HG03175 (cell line): ENCODE measurements around the gene RPL12.
A peak's percentile ranks its signal among the peaks of the same experiment; 100 is the strongest.
"Not testable (repeated sequence)": the region's sequence is repeated elsewhere in the genome, so short reads cannot be mapped to it uniquely, and the experiment has no call there.

ENCODE experiments used
- ATAC-seq: cut with Tn5 transposase; IDR thresholded peaks from one replicate; pipeline ENCODE4 v1.9.1; 2021; ENCODE audit warnings: mild to moderate bottlenecking, moderate library complexity; ENCODE audit not compliant: unreplicated experiment

RPL12 gene

DNA sequence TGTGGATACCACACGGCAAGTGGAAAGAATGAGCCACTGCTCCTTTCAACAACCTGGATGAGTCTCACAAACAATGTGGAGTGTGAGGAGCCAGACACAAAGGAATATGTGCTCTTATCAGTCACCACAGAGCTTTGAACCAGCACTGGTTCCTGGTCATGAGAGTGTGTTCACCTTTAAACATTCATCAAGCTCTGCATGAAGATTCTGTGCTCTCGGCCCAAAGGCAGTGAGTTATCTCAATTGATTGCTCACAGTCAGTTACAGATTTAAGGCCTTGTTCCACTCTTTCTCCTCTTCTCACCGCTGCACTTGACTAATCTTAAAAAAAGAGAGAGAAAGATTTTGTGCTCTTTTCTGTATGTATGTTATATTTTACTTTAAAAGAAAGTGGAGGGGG is 19.5 kb upstream of the RPL12 start:
- no peak for ATAC-seq

DNA sequence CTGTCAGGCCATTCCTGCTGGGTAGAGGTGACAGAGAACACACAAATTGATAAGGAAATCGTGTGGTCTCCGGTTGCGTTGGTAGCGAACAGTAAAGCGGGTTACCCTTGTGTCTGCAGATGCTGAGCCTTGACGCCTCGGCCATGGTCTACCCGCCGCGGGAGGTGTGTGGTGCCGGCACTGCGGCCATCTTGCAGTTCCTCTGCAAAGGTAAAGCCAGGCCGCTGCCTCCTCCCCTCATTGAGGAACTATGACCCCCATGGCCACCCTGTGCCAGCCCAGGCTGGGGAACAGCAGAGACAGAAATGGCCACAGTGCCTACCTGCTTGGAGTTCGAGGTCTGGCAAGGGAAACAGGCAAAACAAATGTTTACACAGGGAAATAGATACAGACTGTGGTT is 16.4 kb upstream of the RPL12 start:
- ATAC-seq, result no peak

DNA sequence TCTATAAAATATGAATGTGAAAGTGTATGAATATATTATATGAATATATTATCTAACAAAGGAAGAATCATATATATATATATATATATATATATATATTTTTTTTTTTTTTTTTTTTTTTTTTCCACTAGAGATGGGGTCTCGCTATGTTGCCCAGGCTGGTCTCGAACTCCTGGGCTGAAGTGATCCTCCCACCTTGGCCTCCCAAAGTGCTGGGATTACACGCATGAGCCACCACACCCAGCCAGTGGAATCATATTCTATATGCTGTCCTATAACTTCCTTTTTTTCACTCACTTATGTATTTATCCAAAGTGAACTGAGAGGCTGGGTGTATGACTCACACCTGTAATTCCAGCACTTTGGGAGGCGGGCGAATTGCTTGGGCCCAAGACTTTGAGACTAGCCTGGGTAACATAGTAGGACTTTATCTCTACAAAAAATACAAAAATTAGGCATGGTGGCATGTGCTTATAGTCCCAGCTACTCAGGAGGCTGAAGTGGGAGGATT is 15.3 kb upstream of the RPL12 start:
- not testable (repeated sequence) for ATAC-seq

DNA sequence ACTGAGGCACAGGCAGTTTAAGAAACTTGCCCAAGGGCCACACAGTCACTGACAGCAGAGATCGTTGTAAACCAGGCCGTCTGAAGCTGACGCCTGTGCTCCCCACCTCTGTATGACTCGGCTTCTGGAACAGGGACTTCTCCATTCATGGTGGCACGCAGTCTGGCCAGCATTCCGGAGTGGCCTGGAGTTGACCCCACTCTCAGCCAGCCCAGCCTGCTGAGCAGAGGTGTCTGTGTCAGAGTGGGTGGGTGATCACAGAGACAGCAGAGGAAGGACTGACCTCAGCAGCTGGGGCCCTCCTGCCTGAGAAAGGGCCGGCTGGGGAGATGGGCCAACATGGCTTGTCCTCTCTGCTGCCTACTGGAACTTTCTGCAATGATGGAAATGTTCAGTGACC is 12.7 kb upstream of the RPL12 start:
- no peak for ATAC-seq

DNA sequence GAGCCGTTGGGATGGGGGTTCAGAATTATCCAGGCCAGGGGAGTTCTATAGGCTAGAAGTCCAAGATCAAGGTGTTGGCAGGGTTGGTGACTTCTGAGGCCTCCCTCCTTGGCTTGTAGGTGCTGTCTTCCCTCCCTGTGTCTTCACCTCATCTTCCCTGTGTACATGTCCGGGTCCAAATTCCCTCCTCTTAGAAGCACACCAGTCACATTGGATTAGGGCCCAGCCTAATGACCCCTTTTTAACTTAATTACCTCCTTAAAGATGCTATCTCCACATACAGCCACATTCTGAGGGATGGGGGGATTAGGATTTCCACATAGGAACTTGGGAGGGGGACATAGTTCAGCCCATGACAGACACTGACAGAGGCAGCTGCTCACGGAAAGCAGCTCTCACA is 12.2 kb upstream of the RPL12 start:
- ATAC-seq, result no peak

DNA sequence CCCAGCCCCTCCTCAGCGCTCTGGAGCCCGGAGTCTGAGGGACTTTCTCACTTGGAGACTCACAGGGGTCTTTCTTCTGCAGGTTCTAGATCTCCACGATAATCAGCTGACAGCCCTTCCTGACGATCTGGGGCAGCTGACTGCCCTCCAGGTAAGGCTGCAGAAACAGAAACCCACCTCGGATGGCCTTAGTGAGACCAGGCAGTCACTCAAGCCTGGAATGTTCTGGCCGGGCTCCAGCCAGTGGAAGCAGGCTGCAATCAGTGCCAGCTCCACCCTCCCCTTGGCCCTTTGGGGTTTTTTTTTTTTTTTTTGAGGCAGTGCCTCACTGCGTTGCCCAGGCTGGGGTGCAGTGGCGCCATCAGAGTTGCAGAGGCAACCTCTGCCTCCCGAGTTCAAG is 7.7 kb upstream of the RPL12 start:
- ATAC-seq, result no peak

DNA sequence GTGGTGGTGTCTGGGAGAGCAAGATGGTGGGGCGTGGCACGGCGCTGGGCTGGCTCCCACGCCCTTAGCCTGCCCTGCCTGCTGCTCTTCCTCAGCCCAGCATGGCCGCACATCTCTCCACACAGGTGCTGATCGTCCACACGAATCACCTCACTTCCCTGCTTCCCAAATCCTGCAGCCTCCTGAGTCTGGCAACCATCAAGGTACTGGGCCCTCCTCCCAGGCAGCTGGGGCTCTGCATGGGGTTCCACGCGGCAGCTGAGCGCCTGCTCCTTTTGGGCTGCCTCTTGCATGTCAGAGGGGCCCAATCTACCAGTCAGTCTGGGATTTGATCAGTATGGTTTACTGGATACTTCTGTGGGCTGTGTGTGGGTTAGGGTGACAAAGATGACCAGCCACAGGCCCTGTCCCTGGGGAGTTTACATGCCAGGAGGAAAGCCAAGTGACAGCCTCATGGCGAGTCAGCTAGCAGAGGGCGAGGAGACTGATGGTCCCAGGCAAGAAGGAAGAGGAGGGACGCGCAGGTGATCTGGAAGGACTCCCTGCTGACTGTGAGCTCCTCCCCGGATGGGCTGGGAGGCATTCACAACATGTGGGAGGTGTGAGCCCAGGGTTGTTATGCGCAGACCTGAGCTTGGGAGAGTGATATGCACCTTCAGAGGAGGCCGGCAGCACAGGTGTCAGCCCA is 6.1 kb upstream of the RPL12 start:
- ATAC-seq, result no peak

DNA sequence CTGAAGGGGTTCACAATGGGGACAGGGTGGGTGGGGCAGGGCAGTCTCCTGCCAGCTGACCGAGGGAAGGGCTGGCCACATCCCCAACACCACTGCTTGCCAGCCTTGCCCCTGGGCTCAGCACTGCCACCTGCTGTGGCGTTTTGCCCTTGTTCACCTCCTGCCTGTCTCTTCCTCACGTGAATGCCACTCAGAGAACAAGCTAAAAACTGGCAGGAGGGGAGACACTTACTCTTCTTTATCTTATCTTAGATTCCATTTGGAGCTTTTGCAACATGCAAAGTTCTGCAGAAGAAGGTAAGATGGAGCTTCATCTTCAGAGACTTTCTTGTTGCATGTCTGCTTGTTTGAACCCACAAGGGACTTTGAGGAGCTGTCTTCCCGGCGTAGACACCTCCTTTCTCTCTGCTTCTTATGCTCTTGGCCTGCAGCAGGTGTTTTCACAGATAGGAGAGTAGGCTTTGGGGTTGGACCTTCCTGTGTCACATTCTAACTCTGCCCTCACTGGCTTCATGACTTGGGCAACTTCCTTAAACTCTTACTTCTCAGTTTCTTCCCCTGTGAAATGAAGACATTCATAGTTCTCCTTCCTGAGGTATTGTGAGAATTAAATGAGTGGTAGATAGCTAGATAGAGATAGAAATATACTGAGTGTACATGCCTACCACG is 4.3 kb upstream of the RPL12 start:
- ATAC-seq, result no peak

DNA sequence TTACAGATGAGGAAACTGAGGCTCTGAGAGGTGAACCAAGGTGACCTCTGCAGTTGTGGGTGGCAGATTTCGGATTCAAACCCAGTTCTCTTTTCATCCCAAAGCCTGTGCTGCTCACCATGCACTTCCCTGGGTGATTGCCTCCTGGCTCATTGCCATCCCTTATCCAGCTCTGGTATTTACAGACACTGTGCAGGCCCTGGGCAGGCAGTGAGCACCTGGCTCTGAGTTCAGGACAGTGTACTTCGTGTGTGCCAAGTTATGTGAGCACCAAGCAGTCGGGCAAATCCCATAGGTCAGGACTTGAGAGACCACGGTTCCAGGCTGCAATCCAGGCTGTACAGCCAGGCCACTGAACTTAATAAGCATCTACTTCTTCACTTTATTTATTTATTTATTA is 1.5 kb upstream of the RPL12 start:
- ATAC-seq, result no peak

DNA sequence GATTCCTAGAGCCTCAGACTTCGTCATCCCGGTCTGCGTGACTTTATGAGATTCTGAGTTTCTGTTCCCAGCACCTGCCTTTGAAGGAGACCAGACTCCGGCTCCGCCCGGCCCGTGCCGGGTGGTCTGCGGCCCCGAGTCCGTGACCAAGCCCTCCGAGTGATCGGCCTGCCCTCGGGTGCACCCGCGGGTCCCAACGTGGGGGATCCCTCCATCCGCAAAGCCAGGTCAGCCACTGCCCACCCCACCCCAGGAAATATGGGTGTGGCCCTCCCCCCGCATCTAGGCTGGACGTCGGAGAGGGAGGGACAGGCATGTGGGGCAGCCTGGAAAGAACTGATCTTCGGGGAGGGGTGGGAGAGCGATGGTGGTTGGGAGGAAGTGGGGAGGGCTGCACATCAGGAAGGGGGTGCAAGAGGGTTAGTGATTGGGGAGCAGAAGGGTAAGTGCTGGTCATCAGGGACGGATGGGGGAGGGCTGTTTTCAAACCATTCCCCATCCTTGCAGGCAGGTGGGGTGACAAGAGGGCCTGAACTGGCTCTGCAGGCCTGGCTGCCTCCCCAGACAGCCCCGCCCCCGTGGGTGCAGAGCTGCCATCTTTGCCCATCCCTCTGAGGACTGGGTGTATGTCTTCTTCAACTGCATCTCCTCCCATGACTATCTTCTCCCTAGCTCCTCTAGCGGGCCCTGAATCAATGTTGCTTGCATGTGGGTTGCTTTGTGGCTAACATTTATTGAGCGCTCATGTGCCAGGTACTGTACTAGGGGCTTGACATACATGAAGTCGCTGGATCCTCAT is 851 bp upstream of the RPL12 start:
- ATAC-seq, result peak; percentile 12

DNA sequence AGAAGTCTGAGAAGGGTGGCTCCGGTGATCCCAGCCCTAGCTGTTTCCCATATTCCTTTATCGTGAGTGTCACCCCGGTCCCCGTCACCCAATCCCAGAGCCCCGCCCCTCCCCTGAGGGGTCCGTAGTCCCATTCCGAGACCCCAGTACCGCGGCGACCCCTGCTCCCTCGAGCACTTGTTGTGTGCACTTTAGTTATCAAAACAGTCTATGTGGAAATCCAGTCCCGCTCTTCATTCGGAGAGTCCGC is 327 bp upstream of the RPL12 start:
- peak; percentile 14 for ATAC-seq

DNA sequence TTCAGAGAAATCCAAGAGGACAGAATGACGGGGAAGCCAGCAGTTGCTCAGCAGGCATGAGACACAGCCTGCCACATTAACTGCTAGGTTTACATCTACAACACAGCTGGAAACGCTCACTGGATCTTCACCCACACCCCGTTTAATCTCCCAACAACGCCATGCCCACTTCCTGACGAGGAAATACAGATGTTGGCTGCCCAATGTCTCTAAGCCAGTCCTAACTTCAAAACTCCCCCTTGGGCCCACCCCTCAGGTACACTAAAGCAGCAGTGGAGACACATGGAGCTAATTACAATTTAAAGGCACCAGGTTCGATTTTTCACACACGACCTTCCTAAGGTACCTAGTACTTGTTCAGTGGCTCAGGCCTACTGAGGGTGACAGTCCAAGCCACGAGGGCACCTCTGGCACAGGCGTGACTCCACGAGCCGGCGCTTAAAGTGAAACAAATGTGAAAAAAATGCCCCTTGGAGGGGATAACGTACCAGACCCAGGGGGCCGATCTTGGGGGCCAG is 904 bp downstream of the RPL12 start:
- no peak for ATAC-seq

DNA sequence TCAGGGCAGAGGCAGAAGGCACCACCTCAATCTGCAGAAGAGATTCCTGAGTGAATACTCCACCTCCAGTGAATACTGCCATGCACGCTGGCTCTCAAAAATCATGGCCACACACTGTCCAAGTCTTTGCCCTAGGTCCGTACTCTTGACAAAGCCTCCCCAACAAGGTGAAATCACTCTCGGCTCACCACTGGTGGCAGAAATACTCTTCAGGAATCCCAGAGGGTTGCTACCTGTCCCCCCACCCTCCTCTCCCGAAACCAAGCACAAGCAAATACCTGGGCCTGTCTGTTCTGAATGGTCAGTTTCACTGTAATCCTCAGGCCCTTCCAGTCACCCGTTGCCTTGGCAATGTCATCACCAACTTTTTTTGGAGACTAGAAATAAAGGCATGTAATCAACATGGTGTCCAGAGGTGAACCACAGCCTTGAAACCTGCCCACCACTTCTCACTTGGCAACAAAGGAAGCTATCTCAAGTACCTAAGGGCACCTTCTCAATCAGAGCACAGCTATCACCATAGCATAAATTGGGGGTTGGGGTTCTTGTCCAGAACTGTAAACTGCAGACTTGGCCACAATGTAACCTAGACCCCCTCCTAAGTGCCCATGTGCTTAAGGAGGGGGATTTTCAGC is 1.8 kb downstream of the RPL12 start:
- ATAC-seq, result no peak

DNA sequence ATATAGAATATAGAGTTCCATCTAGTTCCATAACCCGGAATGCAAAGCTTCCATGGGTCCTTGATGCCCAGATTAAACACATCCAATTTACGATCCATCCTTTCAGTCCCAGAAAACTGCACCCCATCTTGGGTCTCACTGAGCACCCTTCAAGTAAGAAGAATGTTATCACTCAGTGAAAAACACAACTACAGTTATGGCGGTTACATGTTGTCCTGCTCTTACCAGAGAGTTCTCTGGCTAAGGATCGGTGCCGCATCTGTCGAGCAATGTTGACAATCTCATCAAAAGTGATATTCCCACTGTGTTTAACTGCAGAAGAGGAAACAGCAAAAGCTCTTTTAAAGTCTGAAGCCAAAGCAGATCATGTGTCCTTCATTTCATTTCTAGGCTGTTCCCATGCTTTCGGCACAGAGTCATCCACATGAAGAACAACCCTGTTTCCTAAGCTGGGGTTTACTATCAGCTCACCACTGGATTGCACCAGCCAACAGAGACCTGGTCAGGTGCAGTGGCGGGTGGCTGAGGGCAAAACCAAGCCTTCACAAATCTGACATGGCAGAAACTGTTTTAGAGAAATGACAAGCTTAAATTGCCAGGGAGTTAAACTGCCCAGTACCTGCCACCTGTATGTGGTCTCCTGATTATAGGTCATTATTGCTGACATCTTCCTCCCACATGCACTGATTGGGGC is 2.9 kb downstream of the RPL12 start:
- ATAC-seq, result no peak

DNA sequence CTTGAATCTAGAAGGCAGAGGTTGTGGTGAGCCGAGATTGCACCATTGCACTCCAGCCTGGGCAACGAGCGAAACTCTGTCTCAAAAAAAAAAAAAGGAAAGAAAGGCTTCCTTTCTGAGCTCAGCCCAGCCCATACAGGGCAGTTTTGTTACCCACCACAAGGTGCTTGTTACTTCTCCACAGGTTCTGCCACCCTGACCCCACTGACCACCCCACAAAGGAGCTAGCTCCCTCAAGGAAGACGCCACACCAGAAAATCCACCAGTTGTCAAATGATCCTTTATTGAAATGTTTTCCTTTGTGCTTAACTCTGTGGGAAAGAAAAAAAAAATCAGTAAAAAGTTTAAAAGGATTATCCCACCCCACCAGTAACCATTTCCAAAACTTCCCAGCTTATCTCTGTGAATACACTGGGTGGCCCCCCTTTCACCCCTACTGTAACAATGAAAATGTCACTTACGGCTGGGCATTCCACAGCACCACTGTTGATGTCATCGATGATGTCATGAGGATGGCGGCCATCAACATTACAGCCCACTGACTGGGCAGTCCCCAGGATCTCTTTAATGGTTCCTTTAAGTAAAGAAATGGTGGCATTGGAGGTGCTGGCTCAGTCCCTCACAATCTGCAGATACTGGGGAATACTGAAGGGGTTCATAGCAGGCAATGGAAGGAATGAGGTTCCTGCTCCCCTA is 3.6 kb downstream of the RPL12 start:
- ATAC-seq, result no peak

DNA sequence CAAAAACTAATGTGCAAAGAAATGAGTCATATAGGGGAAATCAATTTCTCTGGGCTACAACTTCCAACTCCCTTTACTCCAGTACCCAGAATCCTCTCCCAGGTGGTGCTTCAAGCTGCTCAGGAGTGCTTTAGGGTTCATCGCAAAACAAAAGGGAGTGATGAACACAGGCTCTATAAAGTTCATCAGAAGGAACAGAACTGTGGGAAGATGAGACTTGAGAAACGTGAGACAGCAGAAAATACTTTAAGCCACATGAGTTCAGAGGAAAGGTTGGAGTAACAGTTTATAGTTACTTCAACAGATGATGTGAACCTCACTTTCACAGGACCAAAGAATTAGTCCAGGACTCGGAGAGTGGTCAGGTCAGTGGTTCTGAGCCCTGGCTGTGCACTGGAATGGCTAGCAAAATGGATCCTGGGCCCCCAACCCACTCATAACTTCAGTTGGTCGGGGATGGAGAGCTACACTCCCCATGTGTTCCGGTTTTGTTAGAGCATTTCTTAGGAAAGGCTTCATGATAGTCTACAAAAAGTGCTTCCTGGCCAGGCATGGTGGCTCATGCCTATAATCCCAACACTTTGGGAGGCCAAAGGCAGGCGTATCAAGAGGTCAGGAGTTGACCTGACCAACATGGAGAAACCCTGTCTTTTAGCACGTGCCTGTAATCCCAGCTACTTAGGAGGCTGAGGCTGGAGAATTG is 4.3 kb downstream of the RPL12 start:
- ATAC-seq, result no peak

DNA sequence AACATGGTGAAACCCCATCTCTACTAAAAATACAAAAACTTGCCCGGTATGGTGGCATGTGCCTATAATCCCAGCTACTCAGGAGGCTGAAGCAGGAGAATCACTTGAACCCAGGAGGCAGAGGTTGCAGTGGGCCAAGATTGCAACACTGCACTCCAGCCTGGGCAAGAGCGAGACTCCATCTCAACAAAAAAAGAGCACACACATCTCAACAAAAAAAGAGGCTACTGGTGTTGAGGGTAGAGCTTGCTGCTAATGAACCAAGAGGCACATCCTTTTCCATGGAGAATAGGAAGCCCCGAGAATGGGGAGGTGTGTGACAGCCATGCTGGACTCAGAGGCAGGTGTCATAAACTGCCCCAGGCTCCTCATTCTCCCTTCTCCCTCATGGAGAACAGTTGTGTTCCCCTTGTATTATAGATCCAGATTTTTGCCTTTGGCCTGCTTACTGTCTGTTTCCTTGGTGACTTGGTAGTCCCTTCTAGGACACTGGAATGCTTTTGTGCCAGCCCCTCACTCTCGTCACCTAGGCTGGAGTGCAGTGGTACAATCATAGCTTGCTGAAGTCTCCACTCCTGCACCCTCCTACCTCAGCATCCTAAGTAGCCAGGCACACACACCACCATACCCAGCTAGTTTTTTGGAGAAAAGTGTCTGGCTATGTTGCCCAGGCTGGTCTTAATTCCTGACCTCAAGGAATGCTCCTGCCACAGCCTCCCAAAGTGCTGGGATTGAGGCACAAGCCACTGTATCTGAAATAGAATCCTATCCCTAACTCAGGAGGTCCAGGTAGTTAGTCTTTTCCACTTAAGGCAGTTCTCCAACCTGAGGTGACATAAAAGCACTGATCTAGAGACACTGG is 5.1 kb downstream of the RPL12 start:
- no peak for ATAC-seq

DNA sequence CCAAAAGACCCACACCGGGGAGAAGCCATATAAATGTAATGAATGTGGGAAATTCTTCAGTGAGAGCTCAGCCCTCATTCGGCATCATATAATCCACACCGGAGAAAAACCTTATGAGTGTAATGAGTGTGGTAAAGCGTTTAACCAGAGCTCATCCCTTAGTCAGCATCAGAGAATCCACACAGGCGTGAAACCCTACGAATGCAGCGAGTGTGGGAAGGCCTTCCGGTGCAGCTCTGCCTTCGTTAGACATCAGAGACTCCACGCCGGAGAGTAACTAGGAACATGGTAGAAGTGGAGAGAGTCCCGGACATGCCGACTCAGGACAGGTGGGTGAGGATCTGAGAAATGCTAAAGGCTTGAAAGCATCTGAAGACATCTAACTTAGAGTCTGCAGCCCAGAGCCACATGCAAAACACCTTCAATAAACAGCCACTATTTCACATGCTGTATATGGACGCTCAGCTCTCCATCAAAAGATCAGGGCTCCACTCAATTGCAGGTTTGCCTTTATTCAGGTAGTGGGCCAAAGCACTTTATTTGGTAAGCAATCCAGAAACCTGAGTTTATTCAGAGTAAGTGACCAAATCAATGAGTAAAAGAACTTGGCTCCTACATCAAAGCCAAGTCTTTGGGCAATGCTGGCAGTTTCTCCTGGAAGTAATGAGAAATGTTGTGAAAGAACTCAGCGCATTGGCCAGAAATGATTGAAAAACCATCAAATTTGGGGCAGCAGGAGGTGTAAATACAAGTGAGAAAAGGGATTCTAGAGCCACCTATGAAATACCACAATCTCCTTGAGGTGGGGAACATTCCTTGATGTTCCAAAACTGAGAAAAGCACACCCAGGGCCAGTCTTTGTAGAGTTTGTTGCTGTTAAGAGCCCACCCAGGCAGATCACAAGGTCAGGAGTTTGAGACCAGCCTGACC is 6.0 kb downstream of the RPL12 start:
- ATAC-seq, result no peak
